MCF 10A (cell line): ENCODE data around the gene FARSB. TPM values are rescaled to one million over a fixed set of nuclear protein-coding genes. Genes with fewer than 3 reads are reported as not detected.

Source experiments
- BruUV-seq: library from RNA; stranded (reverse); fragments of 400-500 nt; replicated peaks from 2 replicates; lab custom pipeline; 2021; lab: Mats Ljungman, UMichigan
- CTCF ChIA-PET: fragments of 300-600 bp; sonication (Branson Sonifier 250); formaldehyde crosslinking; extraction: SDS; loops from one replicate; lab custom pipeline; 2021; ENCODE audit warnings: antibody characterized with exemption, inconsistent platforms; lab: Yijun Ruan, JAX
- POLR2A ChIA-PET: fragments of 300-600, 350-650 bp; sonication (Branson Sonifier 250); formaldehyde crosslinking; extraction: SDS; loops from one replicate; lab custom pipeline; 2020; ENCODE audit warnings: antibody characterized with exemption, inconsistent platforms; lab: Yijun Ruan, JAX
- DNase-seq: peaks from one replicate; pipeline ENCODE4 v3.0.0-alpha.2; 2018; ENCODE audit not compliant: unreplicated experiment
- H3K27ac Mint-ChIP-seq: one replicate; pipeline ENCODE4 v1.8.0; 2022; ENCODE audit warnings: mild to moderate bottlenecking, low read depth, mixed read lengths; ENCODE audit not compliant: unreplicated experiment
- H3K27me3 Mint-ChIP-seq: one replicate; pipeline ENCODE4 v1.8.0; 2022; ENCODE audit warnings: mixed read lengths; ENCODE audit not compliant: insufficient read depth, unreplicated experiment
- H3K36me3 Mint-ChIP-seq: one replicate; pipeline ENCODE4 v1.8.0; 2022; ENCODE audit warnings: mild to moderate bottlenecking, moderate library complexity, mixed read lengths; ENCODE audit not compliant: insufficient read depth, unreplicated experiment
- H3K4me1 Mint-ChIP-seq: one replicate; pipeline ENCODE4 v1.8.0; 2022; ENCODE audit warnings: mixed read lengths; ENCODE audit not compliant: insufficient read depth, unreplicated experiment
- H3K4me3 Mint-ChIP-seq: one replicate; pipeline ENCODE4 v1.8.0; 2022; ENCODE audit warnings: mild to moderate bottlenecking, moderate library complexity, mixed read lengths; ENCODE audit not compliant: unreplicated experiment
- H3K9me3 Mint-ChIP-seq: one replicate; pipeline ENCODE4 v1.8.0; 2022; ENCODE audit warnings: mixed read lengths; ENCODE audit not compliant: unreplicated experiment
- CTCF ChIP-seq: fragments of 200-600 bp; IDR thresholded peaks from one replicate; pipeline ENCODE4 v1.8.0; 2022; ENCODE audit warnings: antibody characterized with exemption, mild to moderate bottlenecking; ENCODE audit not compliant: unreplicated experiment
- intact Hi-C: fragments of 100-400 bp; cut with micrococcal nuclease; formaldehyde crosslinking; loops from 2 replicates; pipeline ENCODE4 v1.14.1; 2022
- total RNA-seq: library from RNA; stranded (reverse); gene quantifications from 2 replicates; pipeline ENCODE4 v1.2.3, GENCODE V29; 2022

Gene FARSB
- total RNA-seq, 1 experiment from 2014 or later: 70.3 TPM

- H3K36me3 Mint-ChIP-seq: peaks cover 73% of the 10 kb centered on the region
- H3K9me3 Mint-ChIP-seq: no peaks in the 10 kb centered on the region
- H3K4me1 Mint-ChIP-seq: peaks cover 4% of the 10 kb centered on the region
- intact Hi-C loops: no loop called here
- no TSS peak for BruUV-seq
- no peak overlapping the region for H3K4me3 Mint-ChIP-seq
- no peaks in the 10 kb centered on the region for H3K27me3 Mint-ChIP-seq
- no peak for TF ChIP-seq CTCF
- DNase-seq: no peak
- CTCF ChIA-PET: interaction anchor here (0.7 to 1.2 kb wide), 3 partner anchors 11 to 286 kb away, joined by 3 to 4 read pairs (median 4); no protein-coding TSS in a partner anchor
- H3K27ac Mint-ChIP-seq: no peak overlapping the region
- POLR2A ChIA-PET: interaction anchor here (0.7 to 1.5 kb wide), 3 partner anchors 9 to 804 kb away, joined by 3 to 6 read pairs (median 4); no protein-coding TSS in a partner anchor
These were observed 52.4 kb downstream of the FARSB start for GRCh38 chr2:222603501-222603900.

GRCh38 chr2:222598611-222599010, 57.3 kb downstream of the FARSB start:
- H3K36me3 Mint-ChIP-seq: peaks cover 76% of the 10 kb centered on the region
- ChIA-PET POLR2A (interaction anchor here (1.4 kb wide), 1 partner anchor 9 kb away, joined by 3 read pairs; no protein-coding TSS in a partner anchor), CTCF (no interaction called here)
- no peaks in the 10 kb centered on the region for H3K27me3 Mint-ChIP-seq
- TF ChIP-seq CTCF: no peak
- intact Hi-C loops: loop anchor here (5.0 kb wide), 1 partner anchor 34 kb away; no protein-coding TSS in a partner anchor
- BruUV-seq: no TSS peak
- no peak for DNase-seq
- no peak overlapping the region for H3K4me3 Mint-ChIP-seq
- peaks cover 11% of the 10 kb centered on the region for H3K4me1 Mint-ChIP-seq
- no peak overlapping the region for H3K27ac Mint-ChIP-seq
- no peaks in the 10 kb centered on the region for H3K9me3 Mint-ChIP-seq

GRCh38 chr2:222595581-222595980, 60.3 kb downstream of the FARSB start:
- Mint-ChIP-seq H3K36me3 (peaks cover 83% of the 10 kb centered on the region), H3K4me1 (peaks cover 11% of the 10 kb centered on the region), H3K27ac (peak overlapping the region; percentile 7), H3K27me3 (no peaks in the 10 kb centered on the region), H3K9me3 (no peaks in the 10 kb centered on the region), H3K4me3 (no peak overlapping the region)
- CTCF ChIA-PET: interaction anchor here (1.0 to 1.6 kb wide), 4 partner anchors 11 to 277 kb away, joined by 4 to 5 read pairs (median 5); no protein-coding TSS in a partner anchor
- POLR2A ChIA-PET: interaction anchor here (0.9 to 3.0 kb wide), 2 partner anchors 33 to 278 kb away, joined by 3 to 18 read pairs; no protein-coding TSS in a partner anchor
- TF ChIP-seq CTCF: no peak
- intact Hi-C loops: loop anchor here (5.0 kb wide), 1 partner anchor 37 kb away; no protein-coding TSS in a partner anchor
- BruUV-seq: no TSS peak
- DNase-seq: no peak

GRCh38 chr2:222594679-222595078, 61.2 kb downstream of the FARSB start:
- DNase-seq: peak; percentile 54
- ChIA-PET POLR2A (interaction anchor here (0.6 to 3.0 kb wide), 14 partner anchors 8 to 765 kb away, joined by 3 to 18 read pairs (median 3); no protein-coding TSS in a partner anchor), CTCF (interaction anchor here (1.0 to 1.6 kb wide), 6 partner anchors 12 to 569 kb away, joined by 3 to 5 read pairs (median 4); no protein-coding TSS in a partner anchor)
- peaks cover 11% of the 10 kb centered on the region for H3K4me1 Mint-ChIP-seq
- no TSS peak for BruUV-seq
- no peaks in the 10 kb centered on the region for H3K27me3 Mint-ChIP-seq
- no peak overlapping the region for H3K4me3 Mint-ChIP-seq
- TF ChIP-seq CTCF: no peak
- intact Hi-C loops: loop anchor here (5.0 kb wide), 1 partner anchor 38 kb away; no protein-coding TSS in a partner anchor
- H3K36me3 Mint-ChIP-seq: peaks cover 79% of the 10 kb centered on the region
- H3K9me3 Mint-ChIP-seq: no peaks in the 10 kb centered on the region
- peak overlapping the region; percentile 7 for H3K27ac Mint-ChIP-seq
